Spinal cord (tissue), 10 donors: ENCODE data around the gene SNAP91. TPM values are rescaled to one million over a fixed set of nuclear protein-coding genes. Genes with fewer than 3 reads are reported as not detected.
"Not testable (repeated sequence)": the region's sequence is repeated elsewhere in the genome, so short reads cannot be mapped to it uniquely, and the experiment has no call there.

Experiments used
- DNase-seq, 6 donors: peaks; one replicate each; pipeline versions ENCODE4 v3.0.0 to v3.0.0-alpha.2; 2013 to 2015; ENCODE audit warnings: low spot score in 6 of 6, low read depth in 4 of 6
- H3K27ac ChIP-seq: one replicate; pipeline ENCODE4 v1.5.1; 2013; ENCODE audit warnings: low read depth, low read length, control low read depth
- H3K27me3 ChIP-seq: one replicate; pipeline ENCODE4 v1.6.1; 2013; ENCODE audit warnings: low read length; ENCODE audit not compliant: control insufficient read depth, insufficient read depth
- H3K36me3 ChIP-seq: one replicate; pipeline ENCODE4 v1.6.1; 2013; ENCODE audit warnings: low read length; ENCODE audit not compliant: control insufficient read depth, insufficient read depth
- H3K4me1 ChIP-seq: one replicate; pipeline ENCODE4 v1.6.1; 2013; ENCODE audit warnings: low read length; ENCODE audit not compliant: control insufficient read depth, insufficient read depth
- H3K4me3 ChIP-seq: one replicate; pipeline ENCODE4 v1.5.1; 2013; ENCODE audit warnings: low read depth, low read length, control low read depth
- H3K9me3 ChIP-seq: one replicate; pipeline ENCODE4 v1.6.1; 2013; ENCODE audit warnings: low read length; ENCODE audit not compliant: control insufficient read depth, insufficient read depth
- WGBS: methylation state at CpG from one replicate; pipeline ENCODE4 v1.1.5; 2013; ENCODE audit warnings: missing lambda C conversion rate; ENCODE audit not compliant: insufficient coverage; 5-methylcytosine and 5-hydroxymethylcytosine counted together
- long read RNA-seq, 4 donors: transcript quantifications; one replicate each; lab custom pipeline, GENCODE V29; 2026
- polyA plus RNA-seq, 2 donors: library from polyadenylated mRNA; unstranded; fragments of 120-200 nt; gene quantifications; one replicate each; pipeline ENCODE4 v1.2.1, GENCODE V29; 2013; ENCODE audit not compliant: insufficient read length in 2 of 2
- total RNA-seq, 2 donors: library from RNA; depleted of rRNA in 1 of 2; stranded (reverse); fragments of 120-200 nt in 1 of 2; fragments of >200 nt in 1 of 2; gene quantifications; one replicate each; pipeline versions ENCODE4 v1.2.3 to v1.2.4, GENCODE V29; 2013 to 2014
- donor health status: healthy.

The SNAP91 gene
- total RNA-seq (100 to 1,000 TPM in 1 of 2 donors, 10 to 100 TPM in 1; 33.8 to 128 TPM), polyA plus RNA-seq (100 to 1,000 TPM; 153 to 175 TPM)
- long read RNA-seq, donor 1, partial matches to known transcripts: 22 of 22 reads
- long read RNA-seq, donor 1, other reads (novel, unspliced or antisense): 0 of 22 reads
- long read RNA-seq, donor 2: 0 reads
- long read RNA-seq, donor 3, partial matches to known transcripts: 21 of 22 reads
- long read RNA-seq, donor 3, other reads (novel, unspliced or antisense): 0 of 22 reads
- long read RNA-seq, donor 4: 0 reads

DNA sequence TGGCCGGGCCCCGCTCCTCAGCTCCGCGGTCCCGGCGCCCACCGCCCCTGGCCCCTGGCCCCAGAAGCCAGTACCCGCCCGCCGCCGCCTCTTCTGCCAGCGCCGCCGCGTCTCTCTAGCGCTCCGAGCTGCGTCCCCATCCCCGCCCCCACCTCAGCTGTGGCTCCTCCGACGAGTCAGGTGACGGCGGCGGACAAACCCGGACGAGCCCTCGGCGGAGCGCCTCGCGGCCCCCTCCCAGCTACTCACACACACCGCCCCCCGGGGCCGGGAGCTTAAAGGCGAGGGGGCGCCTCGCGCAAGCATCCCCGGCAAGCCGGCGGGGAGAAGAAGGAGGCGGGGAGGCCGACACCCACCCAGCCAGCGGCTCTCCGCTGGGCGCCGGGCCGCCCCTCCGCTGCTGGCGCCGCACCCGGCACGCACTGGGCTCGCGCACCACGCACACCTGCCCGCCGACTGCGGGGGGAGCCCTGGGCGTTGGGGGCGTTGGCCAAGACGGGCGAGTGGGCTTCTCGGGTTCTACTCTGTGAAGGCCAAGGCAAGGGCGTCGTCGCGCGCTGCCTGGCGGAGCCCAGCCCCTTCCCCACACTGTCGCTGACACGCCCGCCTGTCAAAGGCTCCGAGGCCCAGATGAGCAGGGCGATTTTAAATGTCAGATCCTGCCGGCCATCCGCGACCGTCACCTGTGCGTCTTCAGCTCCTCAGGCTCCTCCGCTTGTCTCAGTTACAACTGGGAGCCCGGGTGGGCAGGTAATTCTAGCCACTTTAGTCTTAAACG lies at the start of gene SNAP91:
TSS of gene SNAP91 (minus strand) at position 132 of the 778 bp plus-strand sequence. CDS start 1,174 bp downstream, outside the sequence.
- Histone ChIP-seq H3K27ac (peak within 1 kb of the TSS; percentile 78), H3K27me3 (no peaks in the 10 kb centered on the region)
- DNase-seq: peak; percentile 68 to 98 (median 88)

GRCh38 chr6:83758533-83758932 lies 49.6 kb upstream of the SNAP91 start:
- DNase-seq: peak in 1 of 6 donors; percentile 8
- peaks cover 3% of the 10 kb centered on the region for H3K9me3 ChIP-seq
- no peak overlapping the region for H3K4me3 ChIP-seq
- H3K36me3 ChIP-seq: no peaks in the 10 kb centered on the region
- no peaks in the 10 kb centered on the region for H3K4me1 ChIP-seq
- H3K27me3 ChIP-seq: no peaks in the 10 kb centered on the region
- no peak overlapping the region for H3K27ac ChIP-seq

More for the DNA sequence above, at the start of gene SNAP91:
- WGBS: 0% methylated on average over 78 of the region's 83 CpGs
- H3K36me3 ChIP-seq: peaks cover 3% of the 10 kb centered on the region
- H3K9me3 ChIP-seq: no peaks in the 10 kb centered on the region
- peaks cover 14% of the 10 kb centered on the region for H3K4me1 ChIP-seq
- H3K4me3 ChIP-seq: peak within 1 kb of the TSS; percentile 78

DNA sequence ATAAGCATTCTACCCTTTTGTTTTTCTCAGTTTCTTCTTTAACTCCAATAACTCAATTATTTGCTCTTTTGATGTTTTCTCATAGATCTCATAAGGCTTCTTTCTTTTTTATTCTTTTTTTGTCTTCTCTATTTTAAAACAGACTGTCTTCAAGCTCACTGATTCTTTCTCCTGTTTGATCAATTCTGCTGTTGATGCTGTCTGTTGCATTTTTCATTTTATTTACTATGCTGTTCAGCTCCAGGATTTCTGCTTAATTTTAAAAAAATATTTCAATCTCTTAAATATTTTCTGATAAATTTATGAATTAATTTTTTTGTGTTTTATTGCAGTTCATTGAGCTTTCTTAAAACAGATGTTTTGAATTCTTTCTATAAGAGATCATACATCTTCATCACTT lies 48.1 kb upstream of the SNAP91 start:
- no peaks in the 10 kb centered on the region for H3K4me1 ChIP-seq
- no peak overlapping the region for H3K4me3 ChIP-seq
- no peaks in the 10 kb centered on the region for H3K27me3 ChIP-seq
- no peak for DNase-seq
- H3K27ac ChIP-seq: no peak overlapping the region
- H3K9me3 ChIP-seq: peaks cover 3% of the 10 kb centered on the region
- H3K36me3 ChIP-seq: no peaks in the 10 kb centered on the region

- Histone ChIP-seq H3K27me3 (no peaks in the 10 kb centered on the region), H3K4me1 (no peaks in the 10 kb centered on the region), H3K36me3 (no peaks in the 10 kb centered on the region), H3K4me3 (no peak overlapping the region), H3K27ac (no peak overlapping the region), H3K9me3 (peaks cover 3% of the 10 kb centered on the region)
- WGBS: no CpG with 5 or more reads among the region's 2 CpGs
- no peak for DNase-seq
Measured at GRCh38 chr6:83756565-83756964, 47.7 kb upstream of the SNAP91 start.

DNA sequence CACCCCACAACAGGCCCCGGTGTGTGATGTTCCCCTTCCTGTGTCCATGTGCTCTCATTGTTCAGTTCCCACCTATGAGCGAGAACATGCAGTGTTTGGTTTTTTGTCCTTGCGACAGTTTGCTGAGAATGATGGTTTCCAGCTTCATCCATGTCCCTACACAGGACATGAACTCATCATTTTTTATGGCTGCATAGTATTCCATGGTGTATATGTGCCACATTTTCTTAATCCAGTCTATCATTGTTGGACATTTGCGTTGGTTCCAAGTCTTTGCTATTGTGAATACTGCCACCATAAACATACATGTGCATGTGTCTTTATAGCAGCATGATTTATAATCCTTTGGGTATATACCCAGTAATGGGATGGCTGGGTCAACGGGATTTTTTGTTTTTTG lies 43.5 kb upstream of the SNAP91 start:
- not testable (repeated sequence) for H3K9me3 ChIP-seq, H3K4me3 ChIP-seq, H3K4me1 ChIP-seq, H3K36me3 ChIP-seq, DNase-seq, H3K27ac ChIP-seq, H3K27me3 ChIP-seq
- WGBS: 100% methylated on average over 1 of the region's 5 CpGs

- Histone ChIP-seq H3K27me3 (no peaks in the 10 kb centered on the region), H3K4me3 (no peak overlapping the region), H3K36me3 (no peaks in the 10 kb centered on the region), H3K4me1 (no peaks in the 10 kb centered on the region), H3K9me3 (no peaks in the 10 kb centered on the region), H3K27ac (no peak overlapping the region)
- WGBS: 68% methylated on average over 2 of the region's 4 CpGs
- DNase-seq: no peak
Measured at GRCh38 chr6:83741089-83741488, 32.2 kb upstream of the SNAP91 start.

- no peaks in the 10 kb centered on the region for H3K9me3 ChIP-seq
- H3K36me3 ChIP-seq: no peaks in the 10 kb centered on the region
- no peak overlapping the region for H3K27ac ChIP-seq
- no peak for DNase-seq
- H3K4me1 ChIP-seq: no peaks in the 10 kb centered on the region
- 33% methylated on average over 1 of the region's 3 CpGs for WGBS
- H3K4me3 ChIP-seq: no peak overlapping the region
- H3K27me3 ChIP-seq: no peaks in the 10 kb centered on the region
Measured at GRCh38 chr6:83735461-83735860, 26.6 kb upstream of the SNAP91 start.

- DNase-seq: no peak
- H3K27me3 ChIP-seq: no peaks in the 10 kb centered on the region
- H3K4me3 ChIP-seq: no peak overlapping the region
- H3K4me1 ChIP-seq: no peaks in the 10 kb centered on the region
- no peak overlapping the region for H3K27ac ChIP-seq
- no peaks in the 10 kb centered on the region for H3K9me3 ChIP-seq
- WGBS: no CpG with 5 or more reads among the region's 2 CpGs
- no peaks in the 10 kb centered on the region for H3K36me3 ChIP-seq
Measured at GRCh38 chr6:83729871-83730270, 21.0 kb upstream of the SNAP91 start.

- Histone ChIP-seq H3K9me3 (no peaks in the 10 kb centered on the region), H3K36me3 (no peaks in the 10 kb centered on the region), H3K27ac (no peak overlapping the region), H3K27me3 (no peaks in the 10 kb centered on the region), H3K4me1 (no peaks in the 10 kb centered on the region), H3K4me3 (no peak overlapping the region)
- WGBS: 90% methylated on average over 1 of the region's 2 CpGs
- no peak for DNase-seq
Measured at GRCh38 chr6:83722876-83723275, 14.0 kb upstream of the SNAP91 start.

DNA sequence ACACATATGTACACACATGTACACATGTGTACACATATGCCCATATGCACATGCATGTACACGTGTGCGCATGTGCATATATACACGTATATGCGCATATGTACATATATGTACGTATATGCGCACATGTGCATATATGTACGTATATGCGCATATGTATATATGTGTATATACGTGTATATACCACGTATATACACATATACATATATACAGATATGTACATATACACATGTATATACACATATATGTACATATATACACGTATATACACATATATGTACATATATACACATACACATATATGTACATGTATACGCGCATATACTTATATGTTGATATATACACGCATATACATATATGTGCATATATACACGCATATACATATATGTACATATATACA lies 8.9 kb upstream of the SNAP91 start:
- no CpG with 5 or more reads among the region's 15 CpGs for WGBS
- Histone ChIP-seq H3K36me3 (no peaks in the 10 kb centered on the region), H3K27me3 (no peaks in the 10 kb centered on the region), H3K4me3 (no peak overlapping the region), H3K27ac (no peak overlapping the region), H3K4me1 (no peaks in the 10 kb centered on the region), H3K9me3 (no peaks in the 10 kb centered on the region)
- DNase-seq: no peak
